8988T (cell line): ENCODE measurements around the gene CHMP1B.
"Not testable (repeated sequence)": the region's sequence is repeated elsewhere in the genome, so short reads cannot be mapped to it uniquely, and the experiment has no call there.

ENCODE experiments used
- DNase-seq: peaks from one replicate; pipeline ENCODE4 v3.0.0; 2011

The CHMP1B gene

GRCh38 chr18:11842562-11842961 is 8.7 kb upstream of the CHMP1B start:
- DNase-seq, result no peak

- no peak for DNase-seq
Observed at GRCh38 chr18:11844436-11844835, 6.8 kb upstream of the CHMP1B start.

- no peak for DNase-seq
Observed at GRCh38 chr18:11845654-11846053, 5.6 kb upstream of the CHMP1B start.

GRCh38 chr18:11847811-11848210 is 3.4 kb upstream of the CHMP1B start:
- DNase-seq, result no peak

GRCh38 chr18:11849279-11849678 is 1.9 kb upstream of the CHMP1B start:
- DNase-seq, result no peak

- DNase-seq, result no peak
Observed at GRCh38 chr18:11849841-11850634, 1.2 kb upstream of the CHMP1B start.

DNA sequence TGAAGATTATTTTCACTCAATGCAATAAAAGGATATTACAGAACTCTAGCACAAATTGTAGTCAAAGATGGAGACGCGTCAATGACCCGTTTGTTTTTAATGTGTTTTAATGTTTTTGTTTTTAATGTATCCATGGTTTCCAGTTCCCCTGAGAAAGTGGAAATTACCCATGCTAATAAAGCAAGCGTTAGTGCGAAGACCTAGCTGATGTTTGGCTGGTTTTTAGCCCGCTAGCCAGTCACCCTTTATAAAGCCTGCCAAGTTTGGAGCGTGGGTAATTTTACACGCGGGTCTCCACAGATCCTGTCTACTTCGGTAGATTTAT is 430 bp upstream of the CHMP1B start:
- DNase-seq, result no peak

- no peak for DNase-seq
Observed at GRCh38 chr18:11851806-11852337, 659 bp downstream of the CHMP1B start.

DNA sequence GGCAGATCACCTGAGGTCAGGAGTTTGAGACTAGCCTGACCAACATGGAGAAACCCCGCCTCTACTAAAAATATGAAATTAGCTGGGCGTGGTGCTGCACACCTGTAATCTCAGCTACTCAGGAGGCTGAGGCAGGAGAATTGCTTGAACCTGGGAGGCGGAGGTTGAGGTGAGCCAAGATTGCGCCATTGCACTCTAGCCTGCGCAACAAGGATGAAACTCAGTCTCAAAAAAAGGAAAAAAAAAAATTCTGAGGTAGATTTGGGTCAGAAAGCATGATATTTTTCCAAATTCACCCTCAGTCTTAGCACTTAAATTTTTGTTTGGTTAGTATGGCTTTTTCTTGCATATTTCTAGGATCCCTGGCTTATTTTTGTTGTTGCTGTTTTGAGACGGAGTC is 3.3 kb downstream of the CHMP1B start:
- not testable (repeated sequence) for DNase-seq

- DNase-seq, result peak; percentile 69
Observed at GRCh38 chr18:11857177-11857887, 6.1 kb downstream of the CHMP1B start.

DNA sequence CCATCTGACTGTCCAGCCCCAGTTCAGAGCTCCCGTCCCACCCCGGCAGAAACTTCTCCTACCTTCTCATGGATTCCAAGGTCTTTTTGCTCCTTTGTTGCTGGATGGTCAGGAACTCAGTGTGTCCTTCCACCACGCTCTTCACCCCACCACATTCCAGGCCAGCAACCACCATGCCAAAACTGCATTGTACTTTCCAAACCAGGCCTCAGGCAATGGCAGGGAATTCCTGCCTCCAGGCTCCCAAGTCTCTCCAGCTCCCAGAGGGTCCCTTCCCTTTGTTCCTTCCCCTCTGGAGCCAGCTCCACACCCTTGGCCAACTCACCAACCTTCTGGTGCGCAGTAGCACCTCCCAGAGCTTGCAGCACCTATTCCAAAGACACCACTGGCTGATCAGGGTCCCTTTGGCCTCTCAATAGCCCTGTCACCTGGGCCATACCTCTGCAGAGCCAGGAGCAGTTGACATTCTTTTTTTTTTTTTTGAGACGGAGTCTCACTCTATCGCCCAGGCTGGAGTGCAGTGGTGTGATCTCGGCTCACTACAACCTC is 8.1 kb downstream of the CHMP1B start:
- DNase-seq, result no peak

GRCh38 chr18:11859903-11860407 is 8.7 kb downstream of the CHMP1B start:
- no peak for DNase-seq

DNA sequence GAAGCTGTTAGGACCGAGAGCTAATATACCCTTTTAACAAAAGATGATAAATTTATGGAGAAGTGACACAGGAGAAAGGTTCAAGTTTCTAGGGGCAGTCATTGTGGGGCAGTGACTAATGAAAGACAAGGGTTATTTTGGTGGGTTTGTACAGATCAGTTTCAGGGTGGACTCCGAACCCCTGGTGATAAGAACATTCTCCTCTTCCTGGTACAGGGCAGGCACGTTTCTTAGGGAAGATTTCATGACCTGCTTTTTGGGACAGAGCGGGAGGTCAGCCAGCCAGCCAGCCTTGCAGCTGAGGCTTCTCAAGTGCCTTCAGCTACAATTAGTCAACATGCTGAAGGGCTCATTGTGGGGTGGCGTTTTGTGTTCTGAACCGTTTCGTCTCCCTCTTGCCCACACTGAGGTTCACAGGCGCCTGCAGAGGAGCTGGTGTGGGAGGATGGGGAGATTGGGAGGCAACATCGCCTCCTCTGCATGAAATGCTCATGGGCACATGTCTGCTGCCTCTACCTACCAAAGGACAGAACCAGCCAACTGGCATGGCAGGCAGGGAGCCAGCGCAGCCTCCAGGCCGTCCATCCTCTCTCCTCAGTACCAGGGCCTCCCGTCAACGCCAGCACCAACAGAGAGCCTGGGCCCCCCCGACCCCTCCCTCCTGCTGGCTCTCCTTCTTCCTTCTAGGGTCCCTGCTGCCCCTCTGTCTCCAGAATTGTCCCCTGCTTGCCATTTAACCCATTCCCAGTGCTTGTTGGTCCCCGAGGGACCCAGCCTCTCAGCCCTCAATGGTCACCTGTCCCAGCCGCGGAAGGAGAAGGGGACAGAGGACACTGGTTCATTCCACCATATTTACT is 9.6 kb downstream of the CHMP1B start:
- DNase-seq, result no peak

GRCh38 chr18:11861583-11862288 is 10.5 kb downstream of the CHMP1B start:
- no peak for DNase-seq

DNA sequence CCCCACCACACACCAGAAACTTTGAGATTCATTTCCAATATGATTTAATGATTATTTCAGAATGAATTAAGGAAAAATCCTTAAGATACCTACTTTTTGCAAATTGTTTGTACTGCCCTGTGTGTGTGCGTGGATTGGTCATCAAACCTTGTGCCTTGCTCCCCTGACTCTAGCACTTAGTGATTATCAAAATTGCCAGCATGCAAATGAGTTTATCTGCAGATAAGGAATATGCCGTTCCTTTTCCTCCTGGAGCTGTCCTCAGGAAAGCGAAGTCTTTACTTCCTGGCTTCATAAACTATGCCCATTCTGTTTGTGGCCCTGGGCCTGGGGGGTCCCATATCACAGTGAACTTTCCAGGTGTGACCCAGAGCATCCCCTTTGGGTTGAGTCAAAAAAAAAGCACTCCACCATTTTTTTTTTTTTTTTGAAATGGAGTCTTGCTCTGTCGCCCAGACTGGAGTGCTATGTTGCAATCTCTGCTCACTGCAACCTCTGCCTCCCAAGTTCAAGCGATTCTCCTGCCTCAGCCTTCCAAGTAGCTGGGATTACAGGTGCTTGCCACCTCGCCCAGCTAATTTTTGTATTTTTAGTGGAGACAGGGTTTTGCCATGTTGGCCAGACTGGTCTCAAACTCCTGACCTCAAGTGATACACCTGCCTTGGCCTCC is 11.4 kb downstream of the CHMP1B start:
- no peak for DNase-seq

DNA sequence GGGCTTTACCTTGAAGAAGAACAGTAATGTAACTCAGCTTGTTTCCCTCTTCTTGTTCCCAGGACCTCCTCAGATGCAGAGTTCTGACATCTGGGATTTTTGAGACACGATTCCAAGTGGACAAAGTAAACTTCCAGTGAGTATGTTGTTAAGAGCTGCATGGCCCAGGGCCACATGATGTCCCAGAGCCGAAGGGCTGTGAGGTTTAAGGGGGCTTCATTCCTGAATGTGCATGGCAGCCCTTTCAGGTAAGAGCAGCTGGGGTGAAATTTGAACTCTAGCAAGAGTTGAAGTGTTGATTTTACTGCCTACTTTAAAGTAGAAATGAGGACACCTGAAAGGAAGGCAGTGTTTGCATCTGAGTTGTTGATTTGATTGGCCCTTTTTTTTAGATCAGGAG is 13.3 kb downstream of the CHMP1B start:
- DNase-seq, result no peak

DNA sequence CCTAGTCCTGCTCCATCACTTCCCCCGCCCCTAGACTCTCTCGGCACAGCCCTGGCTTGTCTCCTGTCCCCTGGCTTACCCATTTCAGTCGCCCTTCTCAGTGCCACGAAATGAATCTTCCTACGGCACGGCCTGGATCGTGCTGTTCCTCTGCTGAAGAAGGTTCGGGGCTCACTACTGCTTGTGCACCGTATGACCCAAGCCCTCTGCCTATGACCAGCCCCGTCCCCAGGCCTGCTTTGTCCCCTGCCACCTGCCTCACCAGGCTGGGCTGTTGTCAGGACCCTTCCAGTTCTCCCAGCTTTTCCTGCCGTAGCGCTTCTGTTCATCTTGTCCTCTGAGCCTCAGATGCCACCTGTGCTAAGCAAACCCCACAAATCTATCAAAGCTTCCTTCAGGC is 13.9 kb downstream of the CHMP1B start:
- DNase-seq, result no peak

GRCh38 chr18:11866329-11866728 is 15.1 kb downstream of the CHMP1B start:
- DNase-seq, result no peak

GRCh38 chr18:11866764-11867163 is 15.6 kb downstream of the CHMP1B start:
- no peak for DNase-seq

DNA sequence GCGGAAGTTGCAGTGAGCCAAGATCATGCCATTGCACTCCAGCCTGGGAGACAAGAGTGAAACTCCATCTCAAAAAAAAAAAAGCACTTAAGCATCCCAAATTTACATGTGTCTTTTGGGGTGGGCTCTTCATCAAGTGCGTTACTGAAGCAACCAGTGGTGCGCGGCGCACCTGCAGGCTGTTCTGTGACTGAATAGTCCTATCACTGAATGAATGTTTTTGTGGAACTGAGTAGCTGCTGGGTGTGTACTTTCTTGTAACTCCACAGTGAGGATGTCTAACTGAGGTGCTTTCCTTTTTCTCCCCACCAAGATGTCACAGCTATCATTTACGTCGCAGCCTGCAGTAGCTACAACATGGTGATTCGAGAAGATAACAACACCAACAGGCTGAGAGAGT is 17.0 kb downstream of the CHMP1B start:
- no peak for DNase-seq

- DNase-seq, result no peak
Observed at GRCh38 chr18:11871501-11871900, 20.3 kb downstream of the CHMP1B start.
